GM21423 (cell line): ENCODE data around the gene USP22.
"Not testable (repeated sequence)": the region's sequence is repeated elsewhere in the genome, so short reads cannot be mapped to it uniquely, and the experiment has no call there.

ENCODE experiments used
- ATAC-seq: cut with Tn5 transposase; IDR thresholded peaks from one replicate; pipeline ENCODE4 v1.9.1; 2021; ENCODE audit warnings: mild to moderate bottlenecking, moderate library complexity; ENCODE audit not compliant: unreplicated experiment

The USP22 gene

GRCh38 chr17:21042458-21043295 lies at the start of gene USP22:
TSS of gene USP22 (minus strand) at chr17:21043011. CDS start at chr17:21042835, 176 bp downstream.
- ATAC-seq = peak; percentile 57

- no peak for ATAC-seq
Observed at GRCh38 chr17:21090902-21091618, 48.2 kb upstream of the USP22 start.

GRCh38 chr17:21089933-21090901 lies 47.4 kb upstream of the USP22 start:
- peak; percentile 68 for ATAC-seq

- no peak for ATAC-seq
Observed at GRCh38 chr17:21089145-21089544, 46.3 kb upstream of the USP22 start.

- ATAC-seq = no peak
Observed at GRCh38 chr17:21085707-21086106, 42.9 kb upstream of the USP22 start.

- ATAC-seq = not testable (repeated sequence)
Observed at GRCh38 chr17:21085280-21085679, 42.5 kb upstream of the USP22 start.

- ATAC-seq = no peak
Observed at GRCh38 chr17:21082001-21082436, 39.2 kb upstream of the USP22 start.

- no peak for ATAC-seq
Observed at GRCh38 chr17:21079196-21079595, 36.4 kb upstream of the USP22 start.

GRCh38 chr17:21078016-21078780 lies 35.4 kb upstream of the USP22 start:
- no peak for ATAC-seq

- no peak for ATAC-seq
Observed at GRCh38 chr17:21077281-21077680, 34.5 kb upstream of the USP22 start.

GRCh38 chr17:21076242-21076641 lies 33.4 kb upstream of the USP22 start:
- ATAC-seq = no peak

GRCh38 chr17:21075739-21076085 lies 32.9 kb upstream of the USP22 start:
- no peak for ATAC-seq

- no peak for ATAC-seq
Observed at GRCh38 chr17:21072745-21073197, 30.0 kb upstream of the USP22 start.

- ATAC-seq = no peak
Observed at GRCh38 chr17:21066394-21066793, 23.6 kb upstream of the USP22 start.

GRCh38 chr17:21061971-21062526 lies 19.2 kb upstream of the USP22 start:
- ATAC-seq = peak; percentile 63

GRCh38 chr17:21061158-21061835 lies 18.5 kb upstream of the USP22 start:
- ATAC-seq = no peak

GRCh38 chr17:21059761-21060160 lies 16.9 kb upstream of the USP22 start:
- no peak for ATAC-seq

GRCh38 chr17:21058098-21058893 lies 15.5 kb upstream of the USP22 start:
- ATAC-seq = no peak
